DOHH2 (cell line): ENCODE data around the gene ZFHX3.

Experiments
- H3F3A ChIP-seq: fragments of 200-600 bp; sonication (generic), shearing (Covaris generic); 2 replicates; pipeline ENCODE4 v1.6.0; 2016; ENCODE audit warnings: antibody characterized with exemption, mild to moderate bottlenecking; ENCODE audit not compliant: control insufficient read depth, insufficient read depth
- H3K27ac ChIP-seq: fragments of 200-600 bp; sonication (generic); 2 replicates; pipeline ENCODE4 v1.5.1; 2014; ENCODE audit warnings: low read depth, mild to moderate bottlenecking, low read length, moderate library complexity
- H3K27me3 ChIP-seq: fragments of 200-600 bp; sonication (generic); 2 replicates; pipeline ENCODE4 v1.6.1; 2014; ENCODE audit warnings: mild to moderate bottlenecking, low read length, mixed read lengths; ENCODE audit not compliant: control insufficient read depth
- H3K36me3 ChIP-seq: fragments of 200-600 bp; sonication (generic); 2 replicates; pipeline ENCODE4 v1.6.1; 2014; ENCODE audit warnings: mild to moderate bottlenecking, low read length, moderate library complexity, mixed read lengths; ENCODE audit not compliant: control insufficient read depth
- H3K4me1 ChIP-seq: fragments of 200-600 bp; sonication (generic); 2 replicates; pipeline ENCODE4 v1.6.1; 2014; ENCODE audit warnings: mild to moderate bottlenecking, low read length, mixed read lengths; ENCODE audit not compliant: control insufficient read depth
- H3K4me2 ChIP-seq: fragments of 200-600 bp; sonication (generic); 2 replicates; pipeline ENCODE4 v1.6.0; 2014; ENCODE audit warnings: mild to moderate bottlenecking, low read length, moderate library complexity
- H3K4me3 ChIP-seq: fragments of 200-600 bp; sonication (generic); 2 replicates; pipeline ENCODE4 v1.5.1; 2014; ENCODE audit warnings: mild to moderate bottlenecking, low read length, mixed read lengths
- H3K79me2 ChIP-seq: fragments of 200-600 bp; sonication (generic); 2 replicates; pipeline ENCODE4 v1.6.1; 2014; ENCODE audit warnings: mild to moderate bottlenecking, low read length, mixed read lengths; ENCODE audit not compliant: control insufficient read depth
- H3K9me2 ChIP-seq: fragments of 200-600 bp; sonication (generic); replicated peaks from 2 replicates; pipeline ENCODE4 v1.6.1; 2014; ENCODE audit warnings: mild to moderate bottlenecking, low read length, mixed read lengths; ENCODE audit not compliant: control insufficient read depth
- H3K9me3 ChIP-seq: fragments of 200-600 bp; sonication (generic); 2 replicates; pipeline ENCODE4 v1.6.1; 2014; ENCODE audit warnings: antibody characterized with exemption, low read length, mixed read lengths; ENCODE audit not compliant: control insufficient read depth, insufficient read depth
- H4K20me1 ChIP-seq: fragments of 200-600 bp; sonication (generic); 2 replicates; pipeline ENCODE4 v1.6.0; 2014; ENCODE audit warnings: low read depth, mild to moderate bottlenecking, antibody characterized with exemption, low read length, moderate library complexity; ENCODE audit not compliant: control insufficient read depth, insufficient read depth
- EZH2phosphoT487 ChIP-seq: fragments of 200-600 bp; sonication (generic); IDR thresholded peaks from 2 replicates; pipeline ENCODE4 v1.6.1; 2017; ENCODE audit warnings: borderline replicate concordance, mild to moderate bottlenecking, antibody characterized with exemption, low read length, moderate library complexity, mixed read lengths
- TF ChIP-seq, protein P1 (sequence below): fragments of 200-600 bp; sonication (generic); IDR thresholded peaks from one replicate; pipeline ENCODE4 v1.5.1; 2014; ENCODE audit warnings: antibody characterized with exemption, mild to moderate bottlenecking, low read depth, low read length; ENCODE audit not compliant: poor library complexity, severe bottlenecking

ZFHX3 gene

DNA sequence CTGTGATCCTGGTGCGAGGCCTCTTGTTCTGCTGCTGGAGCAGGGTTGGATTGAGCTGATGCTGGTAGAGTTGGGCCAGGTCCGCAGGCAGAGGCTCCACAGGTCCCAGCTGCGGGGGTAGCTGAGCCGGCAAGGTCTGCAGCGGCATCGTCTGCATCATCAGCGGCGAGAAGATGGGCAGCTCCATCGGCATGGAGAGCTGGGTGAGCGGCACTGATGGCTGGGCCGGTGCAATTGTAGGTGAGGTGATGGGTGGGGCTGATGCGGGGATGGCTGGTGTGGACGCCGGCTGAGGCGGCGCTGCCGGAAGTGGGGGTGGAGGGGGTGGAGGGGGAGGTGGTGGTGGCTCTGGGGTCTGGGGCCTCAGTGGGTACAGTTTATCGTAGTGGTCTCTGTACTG, 251.7 kb downstream of the ZFHX3 start:
- Histone ChIP-seq H3K27me3 (no peaks in the 10 kb centered on the region), H3K4me3 (no peak overlapping the region), H3K9me3 (no peaks in the 10 kb centered on the region), H3K36me3 (peaks cover 14% of the 10 kb centered on the region; the same call in 1 of the 2 replicates), H4K20me1 (no peaks in the 10 kb centered on the region), H3K4me1 (no peaks in the 10 kb centered on the region), H3K27ac (no peak overlapping the region), H3F3A (no peaks in the 10 kb centered on the region), H3K9me2 (no peaks in the 10 kb centered on the region), H3K79me2 (no peaks in the 10 kb centered on the region), H3K4me2 (no peak overlapping the region)
- TF ChIP-seq, protein P1, sequence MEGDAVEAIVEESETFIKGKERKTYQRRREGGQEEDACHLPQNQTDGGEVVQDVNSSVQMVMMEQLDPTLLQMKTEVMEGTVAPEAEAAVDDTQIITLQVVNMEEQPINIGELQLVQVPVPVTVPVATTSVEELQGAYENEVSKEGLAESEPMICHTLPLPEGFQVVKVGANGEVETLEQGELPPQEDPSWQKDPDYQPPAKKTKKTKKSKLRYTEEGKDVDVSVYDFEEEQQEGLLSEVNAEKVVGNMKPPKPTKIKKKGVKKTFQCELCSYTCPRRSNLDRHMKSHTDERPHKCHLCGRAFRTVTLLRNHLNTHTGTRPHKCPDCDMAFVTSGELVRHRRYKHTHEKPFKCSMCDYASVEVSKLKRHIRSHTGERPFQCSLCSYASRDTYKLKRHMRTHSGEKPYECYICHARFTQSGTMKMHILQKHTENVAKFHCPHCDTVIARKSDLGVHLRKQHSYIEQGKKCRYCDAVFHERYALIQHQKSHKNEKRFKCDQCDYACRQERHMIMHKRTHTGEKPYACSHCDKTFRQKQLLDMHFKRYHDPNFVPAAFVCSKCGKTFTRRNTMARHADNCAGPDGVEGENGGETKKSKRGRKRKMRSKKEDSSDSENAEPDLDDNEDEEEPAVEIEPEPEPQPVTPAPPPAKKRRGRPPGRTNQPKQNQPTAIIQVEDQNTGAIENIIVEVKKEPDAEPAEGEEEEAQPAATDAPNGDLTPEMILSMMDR = no peak
- TF ChIP-seq EZH2phosphoT487 = no peak

DNA sequence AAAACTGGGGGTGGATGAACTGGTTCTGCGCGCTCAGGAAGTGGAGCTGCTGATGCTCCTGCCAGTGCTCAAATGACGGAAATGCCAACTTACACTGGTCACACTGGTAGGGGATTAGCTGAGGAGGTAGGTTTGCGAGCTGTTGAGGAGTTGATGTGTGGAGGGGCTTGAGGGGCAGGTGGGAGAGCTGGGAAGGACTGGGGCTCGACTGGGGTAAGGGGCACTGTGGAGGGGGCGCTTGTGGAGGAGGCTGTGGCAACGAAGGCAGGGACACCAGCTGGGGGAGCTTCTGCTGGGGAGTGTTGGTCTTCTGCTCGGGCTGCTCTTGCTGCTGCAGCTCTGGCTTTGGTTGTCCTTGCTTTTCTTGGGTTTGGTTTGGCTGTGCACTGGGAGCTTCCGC, 252.9 kb downstream of the ZFHX3 start:
- Histone ChIP-seq H4K20me1 (no peaks in the 10 kb centered on the region), H3K4me2 (no peak overlapping the region), H3K36me3 (peaks cover 14% of the 10 kb centered on the region; the same call in 1 of the 2 replicates), H3F3A (no peaks in the 10 kb centered on the region), H3K79me2 (no peaks in the 10 kb centered on the region), H3K27ac (no peak overlapping the region), H3K9me3 (no peaks in the 10 kb centered on the region), H3K4me3 (no peak overlapping the region), H3K9me2 (no peaks in the 10 kb centered on the region), H3K4me1 (no peaks in the 10 kb centered on the region), H3K27me3 (no peaks in the 10 kb centered on the region)
- TF ChIP-seq, protein P1 = no peak
- TF ChIP-seq EZH2phosphoT487 = no peak

DNA sequence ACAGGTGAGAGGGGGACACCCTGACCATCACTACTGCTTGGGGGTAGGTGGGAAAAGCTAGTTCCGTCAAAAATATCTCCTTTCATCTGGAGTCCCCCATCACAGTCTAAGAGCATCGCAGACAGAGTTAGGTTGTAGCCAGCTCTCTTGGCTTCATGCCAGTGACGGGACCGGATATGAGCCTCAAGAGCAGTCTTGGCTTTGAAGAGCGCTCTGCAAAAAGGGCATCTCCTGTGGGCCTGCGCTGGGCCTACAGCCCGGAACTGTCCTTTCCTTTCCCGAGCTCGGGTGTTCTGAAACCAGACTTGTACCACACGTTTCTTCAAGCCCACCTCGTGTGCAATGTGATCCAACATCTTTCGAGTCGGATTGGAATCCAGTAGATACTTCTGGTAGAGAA, 253.6 kb downstream of the ZFHX3 start:
- Histone ChIP-seq H4K20me1 (no peaks in the 10 kb centered on the region), H3K36me3 (peaks cover 9% of the 10 kb centered on the region; the same call in 1 of the 2 replicates), H3K79me2 (no peaks in the 10 kb centered on the region), H3K27me3 (no peaks in the 10 kb centered on the region), H3K9me3 (no peaks in the 10 kb centered on the region), H3K4me2 (no peak overlapping the region), H3K4me1 (no peaks in the 10 kb centered on the region), H3F3A (no peaks in the 10 kb centered on the region), H3K27ac (no peak overlapping the region), H3K4me3 (no peak overlapping the region), H3K9me2 (no peaks in the 10 kb centered on the region)
- TF ChIP-seq, protein P1 = no peak
- no peak for TF ChIP-seq EZH2phosphoT487

DNA sequence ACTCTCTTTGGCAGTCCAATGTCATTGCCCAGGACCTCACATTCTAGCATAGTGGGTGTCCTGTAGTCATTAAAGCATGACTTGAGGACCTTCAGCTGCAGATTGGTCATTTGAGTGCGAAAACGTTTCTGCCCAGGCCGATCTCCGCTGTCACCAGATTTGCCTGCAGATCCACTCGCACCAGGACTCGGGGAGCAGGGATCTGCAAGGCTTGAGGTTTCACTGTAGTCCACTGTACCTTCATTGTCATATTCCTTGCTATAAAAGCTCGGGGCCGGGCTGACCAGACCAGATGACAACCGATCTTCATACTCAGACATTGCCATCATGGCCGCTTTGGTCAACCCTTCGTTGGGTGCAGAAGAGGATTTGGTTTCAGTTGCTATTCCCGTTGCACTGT, 254.2 kb downstream of the ZFHX3 start:
- Histone ChIP-seq H3F3A (no peaks in the 10 kb centered on the region), H3K79me2 (no peaks in the 10 kb centered on the region), H3K4me3 (no peak overlapping the region), H3K4me1 (no peaks in the 10 kb centered on the region), H4K20me1 (no peaks in the 10 kb centered on the region), H3K9me3 (no peaks in the 10 kb centered on the region), H3K27ac (no peak overlapping the region), H3K9me2 (no peaks in the 10 kb centered on the region), H3K27me3 (no peaks in the 10 kb centered on the region), H3K4me2 (no peak overlapping the region), H3K36me3 (peaks cover 9% of the 10 kb centered on the region; the same call in 1 of the 2 replicates)
- TF ChIP-seq, protein P1 = no peak
- TF ChIP-seq EZH2phosphoT487 = no peak
